Testis (tissue), 2 donors: ENCODE measurements around the gene SAP30BP.

Experiments
- CTCF ChIP-seq, 3 experiments: fragments of 450-650 bp in 2 of 3; fragments of 200-600 bp in 1 of 3; sonication (generic) in 1 of 3; IDR thresholded peaks; one replicate each; pipeline ENCODE4 v1.5.1; 2016 to 2019; ENCODE audit warnings: antibody characterized with exemption in 3 of 3, mild to moderate bottlenecking in 2 of 3, moderate library complexity in 1 of 3
- POLR2A ChIP-seq: fragments of 450-650 bp; IDR thresholded peaks from one replicate; pipeline ENCODE4 v1.6.1; 2017; ENCODE audit warnings: antibody characterized with exemption, mild to moderate bottlenecking, moderate library complexity

DNA sequence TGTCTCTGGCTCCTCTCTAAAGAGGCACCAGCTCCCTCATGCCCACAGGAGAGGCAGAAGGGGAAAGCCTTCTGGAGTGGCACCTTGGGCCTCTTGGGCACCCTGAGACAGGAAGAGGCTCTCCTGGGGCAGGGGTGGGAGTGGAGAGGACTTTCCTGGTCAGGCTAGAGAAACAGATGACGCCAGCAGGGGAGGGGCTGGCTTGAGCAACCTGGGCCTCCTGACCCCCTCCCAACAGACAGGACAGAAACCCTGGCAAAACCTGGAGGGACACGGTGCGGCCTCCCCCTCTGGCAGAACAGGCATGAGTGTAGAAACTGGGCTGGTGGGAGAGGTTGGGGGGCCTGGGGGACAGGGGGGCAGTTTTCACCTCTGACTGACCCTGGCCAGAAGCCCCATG lies 27.8 kb upstream of the SAP30BP start:
- TF ChIP-seq CTCF (IDR thresholded peaks at IDR 0.05) (no peak), POLR2A (no peak)
